ENCODE results near the gene MAMLD1. TPM values are rescaled to one million over a fixed set of nuclear protein-coding genes. Genes with fewer than 3 reads are reported as not detected.

MAMLD1 gene
- total and polyA plus RNA-seq, 4 experiments from 2014 or later = 0.43 to 2.0 (median 1.3) TPM

GRCh38 chrX:150411656-150412055 lies 48.5 kb downstream of the MAMLD1 start:
- H3K9me3 Mint-ChIP-seq = no peaks in the 10 kb centered on the region
- H3K27ac Mint-ChIP-seq = no peak overlapping the region
- DNase-seq = no peak
- H3K36me3 ChIP-seq (ENCODE audit: insufficient read depth, low read length) = no peaks in the 10 kb centered on the region
- CTCF ChIA-PET (ENCODE audit: partially characterized antibody) = interaction anchor here (1.0 kb wide), 1 partner anchor 69 kb away, joined by 3 read pairs; no protein-coding TSS in a partner anchor
- no peak overlapping the region for H3K4me3 ChIP-seq (ENCODE audit: low read length in 2 of 2)
- H3K36me3 Mint-ChIP-seq = no peaks in the 10 kb centered on the region
- H3K27me3 Mint-ChIP-seq = no peaks in the 10 kb centered on the region
- peaks cover 17 to 26% (median 21%) of the 10 kb centered on the region in 4 donors for H3K4me1 Mint-ChIP-seq
- POLR2A ChIA-PET (ENCODE audit: partially characterized antibody) = no interaction called here
- no peak overlapping the region for H3K27ac ChIP-seq (ENCODE audit: low read depth, low read length)
- H3K4me1 ChIP-seq (ENCODE audit: insufficient read depth, low read length) = peaks cover 25% of the 10 kb centered on the region
- H3K4me3 Mint-ChIP-seq = no peak overlapping the region
- H3K27me3 ChIP-seq (ENCODE audit: insufficient read depth, low read length) = no peaks in the 10 kb centered on the region
- intact Hi-C loops (cut with micrococcal nuclease) = no loop called here
- no peaks in the 10 kb centered on the region for H3K9me3 ChIP-seq (ENCODE audit: control insufficient read depth in 1 of 2, low read length in 2 of 2)

DNA sequence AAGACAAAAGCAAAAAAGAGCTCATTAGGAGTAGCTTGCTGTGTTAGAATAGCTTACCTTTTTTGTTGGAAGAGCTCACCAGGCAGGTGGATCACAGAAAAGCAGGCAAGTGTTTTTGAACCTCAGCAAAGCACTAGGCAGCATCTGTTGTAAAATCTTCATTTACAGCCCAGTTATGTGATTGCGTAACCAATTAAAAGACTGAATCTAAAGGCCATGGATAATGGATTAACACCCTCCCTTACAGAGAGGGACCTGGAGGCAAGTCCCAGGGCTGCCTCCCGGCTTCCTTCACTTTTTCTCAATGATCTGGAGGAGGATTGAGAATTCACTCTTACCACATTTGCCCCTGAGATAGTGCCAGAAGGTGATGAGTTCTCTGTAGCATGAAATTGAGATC lies 51.1 kb downstream of the MAMLD1 start:
- Mint-ChIP-seq H3K27ac (no peak overlapping the region), H3K9me3 (peaks cover 0 to 1% (median 0%) of the 10 kb centered on the region in 8 donors), H3K36me3 (no peaks in the 10 kb centered on the region), H3K4me1 (peaks cover 16 to 26% (median 18%) of the 10 kb centered on the region in 4 donors), H3K4me3 (no peak overlapping the region), H3K27me3 (no peaks in the 10 kb centered on the region)
- no peaks in the 10 kb centered on the region for H3K36me3 ChIP-seq (ENCODE audit: insufficient read depth, low read length)
- no peaks in the 10 kb centered on the region for H3K9me3 ChIP-seq (ENCODE audit: control insufficient read depth in 1 of 2, low read length in 2 of 2)
- POLR2A ChIA-PET (ENCODE audit: partially characterized antibody) = no interaction called here
- intact Hi-C loops (cut with micrococcal nuclease) = no loop called here
- no peak overlapping the region for H3K27ac ChIP-seq (ENCODE audit: low read depth, low read length)
- DNase-seq = no peak
- no peak overlapping the region for H3K4me3 ChIP-seq (ENCODE audit: low read length in 2 of 2)
- peaks cover 25% of the 10 kb centered on the region for H3K4me1 ChIP-seq (ENCODE audit: insufficient read depth, low read length)
- no peaks in the 10 kb centered on the region for H3K27me3 ChIP-seq (ENCODE audit: insufficient read depth, low read length)
- CTCF ChIA-PET (ENCODE audit: partially characterized antibody) = interaction anchor here (0.8 kb wide), 1 partner anchor 51 kb away, joined by 3 read pairs; no protein-coding TSS in a partner anchor

GRCh38 chrX:150416469-150416868 lies 53.4 kb downstream of the MAMLD1 start:
- Mint-ChIP-seq H3K27me3 (no peaks in the 10 kb centered on the region), H3K9me3 (peaks cover 0 to 1% (median 0%) of the 10 kb centered on the region in 8 donors), H3K36me3 (no peaks in the 10 kb centered on the region), H3K4me1 (peaks cover 0 to 6% (median 3%) of the 10 kb centered on the region in 4 donors), H3K27ac (no peak overlapping the region), H3K4me3 (no peak overlapping the region)
- POLR2A ChIA-PET (ENCODE audit: partially characterized antibody) = no interaction called here
- no peak for DNase-seq
- Histone ChIP-seq H3K4me3 (ENCODE audit: low read length in 2 of 2) (no peak overlapping the region), H3K4me1 (ENCODE audit: insufficient read depth, low read length) (peaks cover 5% of the 10 kb centered on the region), H3K27ac (ENCODE audit: low read depth, low read length) (no peak overlapping the region), H3K27me3 (ENCODE audit: insufficient read depth, low read length) (no peaks in the 10 kb centered on the region), H3K9me3 (ENCODE audit: control insufficient read depth in 1 of 2, low read length in 2 of 2) (no peaks in the 10 kb centered on the region), H3K36me3 (ENCODE audit: insufficient read depth, low read length) (no peaks in the 10 kb centered on the region)
- CTCF ChIA-PET (ENCODE audit: partially characterized antibody) = interaction anchor here (1.0 kb wide), 1 partner anchor 9 kb away, joined by 3 read pairs; no protein-coding TSS in a partner anchor
- intact Hi-C loops (cut with micrococcal nuclease) = no loop called here

DNA sequence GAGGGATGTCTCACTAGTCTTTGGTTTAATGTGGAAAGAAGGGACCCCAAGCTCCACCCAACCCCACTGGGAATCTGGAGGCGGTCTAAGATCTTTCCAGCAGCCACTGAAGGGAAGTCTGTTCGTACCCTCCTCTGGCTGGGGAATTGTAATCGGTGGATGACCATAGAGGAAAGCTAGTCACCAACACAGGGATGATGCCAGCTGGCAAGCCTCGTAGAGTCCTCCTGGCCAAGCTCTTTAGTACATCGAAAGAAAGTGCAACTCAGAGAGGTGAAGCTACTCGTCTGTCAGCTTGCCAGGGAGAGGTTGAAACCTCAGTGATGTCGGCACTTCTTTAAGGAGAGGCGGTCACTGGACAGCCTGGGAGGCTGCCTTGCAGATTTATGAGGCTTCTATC lies 58.7 kb downstream of the MAMLD1 start:
- CTCF ChIA-PET (ENCODE audit: partially characterized antibody) = no interaction called here
- no peaks in the 10 kb centered on the region for H3K4me1 ChIP-seq (ENCODE audit: insufficient read depth, low read length)
- Mint-ChIP-seq H3K27me3 (no peaks in the 10 kb centered on the region), H3K9me3 (peaks cover 0 to 1% (median 0%) of the 10 kb centered on the region in 8 donors), H3K4me1 (no peaks in the 10 kb centered on the region), H3K36me3 (no peaks in the 10 kb centered on the region), H3K4me3 (no peak overlapping the region), H3K27ac (no peak overlapping the region)
- no peak overlapping the region for H3K27ac ChIP-seq (ENCODE audit: low read depth, low read length)
- no peak overlapping the region for H3K4me3 ChIP-seq (ENCODE audit: low read length in 2 of 2)
- no peak for DNase-seq
- no peaks in the 10 kb centered on the region for H3K36me3 ChIP-seq (ENCODE audit: insufficient read depth, low read length)
- H3K27me3 ChIP-seq (ENCODE audit: insufficient read depth, low read length) = no peaks in the 10 kb centered on the region
- intact Hi-C loops (cut with micrococcal nuclease) = no loop called here
- POLR2A ChIA-PET (ENCODE audit: partially characterized antibody) = no interaction called here
- no peaks in the 10 kb centered on the region for H3K9me3 ChIP-seq (ENCODE audit: control insufficient read depth in 1 of 2, low read length in 2 of 2)

DNA sequence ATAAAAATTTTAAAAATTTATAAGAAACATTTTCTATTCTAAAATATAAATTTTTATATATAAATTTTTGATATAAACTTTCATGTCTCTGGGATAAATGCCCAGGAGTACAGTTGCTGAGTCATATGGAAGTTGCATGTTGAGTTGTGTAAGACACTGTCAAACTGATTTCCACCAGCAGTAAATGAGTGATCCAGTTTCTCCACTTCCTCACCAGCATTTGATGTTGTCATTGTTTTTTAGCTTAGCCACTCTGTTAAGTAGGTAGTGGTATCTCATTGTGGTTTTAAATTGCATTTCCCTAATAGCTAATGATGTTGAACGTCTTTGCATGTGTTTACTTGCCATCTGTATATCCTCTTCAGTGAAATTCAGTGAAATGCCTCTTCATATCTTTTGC lies 66.5 kb downstream of the MAMLD1 start:
- POLR2A ChIA-PET (ENCODE audit: partially characterized antibody) = no interaction called here
- H3K27ac ChIP-seq (ENCODE audit: low read depth, low read length) = no peak overlapping the region
- intact Hi-C loops (cut with micrococcal nuclease) = no loop called here

GRCh38 chrX:150436195-150436594 lies 73.1 kb downstream of the MAMLD1 start:
- H3K4me3 Mint-ChIP-seq = no peak overlapping the region
- Histone ChIP-seq H3K36me3 (ENCODE audit: insufficient read depth, low read length) (no peaks in the 10 kb centered on the region), H3K4me1 (ENCODE audit: insufficient read depth, low read length) (no peaks in the 10 kb centered on the region), H3K9me3 (ENCODE audit: control insufficient read depth in 1 of 2, low read length in 2 of 2) (no peaks in the 10 kb centered on the region), H3K27me3 (ENCODE audit: insufficient read depth, low read length) (no peaks in the 10 kb centered on the region), H3K27ac (ENCODE audit: low read depth, low read length) (no peak overlapping the region), H3K4me3 (ENCODE audit: low read length in 2 of 2) (no peak overlapping the region)
- H3K9me3 Mint-ChIP-seq = peaks cover 0 to 4% (median 0%) of the 10 kb centered on the region in 8 donors
- ChIA-PET CTCF (ENCODE audit: partially characterized antibody) (no interaction called here), POLR2A (ENCODE audit: partially characterized antibody) (no interaction called here)
- no peaks in the 10 kb centered on the region for H3K27me3 Mint-ChIP-seq
- H3K36me3 Mint-ChIP-seq = no peaks in the 10 kb centered on the region
- intact Hi-C loops (cut with micrococcal nuclease) = no loop called here
- no peaks in the 10 kb centered on the region for H3K4me1 Mint-ChIP-seq
- H3K27ac Mint-ChIP-seq = no peak overlapping the region
- no peak for DNase-seq

More for the DNA sequence above, 66.5 kb downstream of the MAMLD1 start:
- Mint-ChIP-seq H3K4me1 (peaks cover 0 to 1% (median 0%) of the 10 kb centered on the region in 4 donors), H3K36me3 (no peaks in the 10 kb centered on the region), H3K27me3 (no peaks in the 10 kb centered on the region), H3K4me3 (no peak overlapping the region), H3K27ac (no peak overlapping the region), H3K9me3 (no peaks in the 10 kb centered on the region)
- Histone ChIP-seq H3K4me1 (ENCODE audit: insufficient read depth, low read length) (no peaks in the 10 kb centered on the region), H3K9me3 (ENCODE audit: control insufficient read depth in 1 of 2, low read length in 2 of 2) (no peaks in the 10 kb centered on the region), H3K4me3 (ENCODE audit: low read length in 2 of 2) (no peak overlapping the region), H3K36me3 (ENCODE audit: insufficient read depth, low read length) (no peaks in the 10 kb centered on the region), H3K27me3 (ENCODE audit: insufficient read depth, low read length) (no peaks in the 10 kb centered on the region)
- DNase-seq = no peak
- CTCF ChIA-PET (ENCODE audit: partially characterized antibody) = no interaction called here

DNA sequence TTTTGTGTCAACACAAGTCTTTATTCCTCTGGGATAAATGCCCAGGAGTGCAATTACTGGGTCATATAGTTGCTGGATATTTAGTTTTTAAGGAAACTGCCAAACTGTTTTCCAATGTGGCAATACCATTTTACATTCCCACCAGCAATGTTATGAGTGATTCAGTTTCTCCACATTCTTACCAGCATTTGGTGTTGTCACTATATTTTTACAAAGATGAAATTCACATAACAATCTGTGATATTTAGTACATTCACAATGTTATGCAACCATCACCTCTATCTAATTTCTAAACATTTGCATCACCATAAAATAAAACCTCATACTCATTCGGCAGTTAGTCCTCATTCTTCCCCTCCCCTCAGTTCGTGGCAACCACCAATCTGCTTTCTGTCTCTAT lies 75.0 kb downstream of the MAMLD1 start:
- H3K36me3 ChIP-seq (ENCODE audit: insufficient read depth, low read length) = no peaks in the 10 kb centered on the region
- H3K27me3 ChIP-seq (ENCODE audit: insufficient read depth, low read length) = no peaks in the 10 kb centered on the region
- Mint-ChIP-seq H3K4me1 (no peaks in the 10 kb centered on the region), H3K27ac (no peak overlapping the region), H3K36me3 (no peaks in the 10 kb centered on the region), H3K9me3 (peaks cover 0 to 4% (median 0%) of the 10 kb centered on the region in 8 donors), H3K4me3 (no peak overlapping the region), H3K27me3 (no peaks in the 10 kb centered on the region)
- H3K4me1 ChIP-seq (ENCODE audit: insufficient read depth, low read length) = no peaks in the 10 kb centered on the region
- CTCF ChIA-PET (ENCODE audit: partially characterized antibody) = no interaction called here
- no peaks in the 10 kb centered on the region for H3K9me3 ChIP-seq (ENCODE audit: control insufficient read depth in 1 of 2, low read length in 2 of 2)
- no peak for DNase-seq
- intact Hi-C loops (cut with micrococcal nuclease) = no loop called here
- POLR2A ChIA-PET (ENCODE audit: partially characterized antibody) = no interaction called here
- H3K27ac ChIP-seq (ENCODE audit: low read depth, low read length) = no peak overlapping the region
- H3K4me3 ChIP-seq (ENCODE audit: low read length in 2 of 2) = no peak overlapping the region

- Mint-ChIP-seq H3K36me3 (no peaks in the 10 kb centered on the region), H3K4me1 (peaks cover 7 to 12% (median 9%) of the 10 kb centered on the region in 4 donors), H3K9me3 (no peaks in the 10 kb centered on the region), H3K27ac (no peak overlapping the region), H3K27me3 (no peaks in the 10 kb centered on the region), H3K4me3 (no peak overlapping the region)
- Histone ChIP-seq H3K4me1 (ENCODE audit: insufficient read depth, low read length) (peaks cover 16% of the 10 kb centered on the region), H3K4me3 (ENCODE audit: low read length in 2 of 2) (no peak overlapping the region), H3K27me3 (ENCODE audit: insufficient read depth, low read length) (no peaks in the 10 kb centered on the region), H3K27ac (ENCODE audit: low read depth, low read length) (no peak overlapping the region), H3K36me3 (ENCODE audit: insufficient read depth, low read length) (no peaks in the 10 kb centered on the region), H3K9me3 (ENCODE audit: control insufficient read depth in 1 of 2, low read length in 2 of 2) (no peaks in the 10 kb centered on the region)
- CTCF ChIA-PET (ENCODE audit: partially characterized antibody) = no interaction called here
- DNase-seq = no peak
- POLR2A ChIA-PET (ENCODE audit: partially characterized antibody) = no interaction called here
- intact Hi-C loops (cut with micrococcal nuclease) = no loop called here
These were observed 83.0 kb downstream of the MAMLD1 start for GRCh38 chrX:150446151-150446550.
